Measurements from ENCODE around the gene SHF.

The SHF gene

GRCh38 chr15:45187894-45188830, at the start of gene SHF:
Gene SHF (minus strand): TSS chr15:45187966. CDS start chr15:45187951, 15 bp downstream.
- peak; percentile 59 for DNase-seq

- peak; percentile 39 for DNase-seq
Observed at GRCh38 chr15:45236806-45237205, 49.0 kb upstream of the SHF start.

GRCh38 chr15:45234562-45235235, 46.9 kb upstream of the SHF start:
- no peak for DNase-seq

GRCh38 chr15:45231864-45232562, 44.2 kb upstream of the SHF start:
- DNase-seq: no peak

- no peak for DNase-seq
Observed at GRCh38 chr15:45231132-45231531, 43.4 kb upstream of the SHF start.

GRCh38 chr15:45230245-45230965, 42.6 kb upstream of the SHF start:
- no peak for DNase-seq

GRCh38 chr15:45228931-45229330, 41.2 kb upstream of the SHF start:
- DNase-seq: no peak

- DNase-seq: no peak
Observed at GRCh38 chr15:45225506-45226273, 37.9 kb upstream of the SHF start.

GRCh38 chr15:45224621-45225217, 37.0 kb upstream of the SHF start:
- no peak for DNase-seq

- DNase-seq: no peak
Observed at GRCh38 chr15:45221967-45222366, 34.2 kb upstream of the SHF start.

GRCh38 chr15:45221053-45221599, 33.4 kb upstream of the SHF start:
- no peak for DNase-seq

- no peak for DNase-seq
Observed at GRCh38 chr15:45212493-45212892, 24.7 kb upstream of the SHF start.

GRCh38 chr15:45205192-45205591, 17.4 kb upstream of the SHF start:
- DNase-seq: peak; percentile 51

- no peak for DNase-seq
Observed at GRCh38 chr15:45203182-45203581, 15.4 kb upstream of the SHF start.

GRCh38 chr15:45201869-45202268, 14.1 kb upstream of the SHF start:
- DNase-seq: no peak

- DNase-seq: no peak
Observed at GRCh38 chr15:45201557-45201859, 13.7 kb upstream of the SHF start.

- peak; percentile 71 for DNase-seq
Observed at GRCh38 chr15:45200799-45201556, 13.2 kb upstream of the SHF start.

- peak; percentile 86 for DNase-seq
Observed at GRCh38 chr15:45200001-45200798, 12.4 kb upstream of the SHF start.

- peak; percentile 69 for DNase-seq
Observed at GRCh38 chr15:45199136-45199810, 11.5 kb upstream of the SHF start.
